ENCODE results near the gene ZDHHC9.

ZDHHC9 gene

DNA sequence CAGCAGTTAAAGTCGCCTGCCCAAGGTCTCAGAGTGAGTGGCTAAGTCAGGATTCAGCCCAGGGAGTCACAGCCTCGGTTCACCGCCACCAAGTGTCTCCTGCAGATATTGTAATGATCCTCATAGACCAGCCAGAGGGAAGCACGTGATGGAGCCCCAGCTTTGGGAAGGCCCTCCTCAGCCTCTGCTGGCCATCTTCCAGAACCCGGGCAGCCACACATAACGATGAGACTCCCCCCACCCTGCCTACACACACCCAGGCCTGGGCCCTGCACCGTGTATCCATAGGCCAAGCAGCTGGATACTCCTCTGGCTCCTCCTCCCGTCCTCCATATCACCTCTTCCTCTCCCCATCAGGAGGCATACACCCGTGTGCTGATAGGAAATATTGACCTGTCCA, 83.5 kb downstream of the ZDHHC9 start:
- no peak for DNase-seq

DNA sequence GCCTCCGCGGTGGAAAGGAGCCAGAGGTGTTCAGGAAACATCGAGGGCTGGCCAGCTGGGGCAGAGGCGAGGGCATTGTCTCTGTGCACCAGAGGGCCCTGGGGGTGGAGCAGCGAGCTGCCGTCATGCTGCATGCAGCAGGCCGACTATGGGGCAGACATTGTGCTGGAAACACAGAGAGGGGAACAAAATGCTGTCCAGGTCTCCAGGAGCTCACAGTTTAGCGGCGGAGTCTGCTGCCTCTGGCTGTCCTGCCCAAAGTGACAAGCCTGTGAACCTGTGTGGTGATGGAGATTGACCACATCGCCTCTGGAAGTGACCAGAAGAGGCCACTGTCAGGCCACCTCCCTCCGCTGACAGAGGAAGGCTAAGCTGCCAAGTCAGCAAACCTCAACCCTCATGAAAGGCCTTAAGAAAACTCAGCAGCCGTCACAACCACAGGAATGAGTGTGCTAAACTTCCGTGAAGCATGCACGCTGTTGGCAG, 84.1 kb downstream of the ZDHHC9 start:
- DNase-seq = no peak

DNA sequence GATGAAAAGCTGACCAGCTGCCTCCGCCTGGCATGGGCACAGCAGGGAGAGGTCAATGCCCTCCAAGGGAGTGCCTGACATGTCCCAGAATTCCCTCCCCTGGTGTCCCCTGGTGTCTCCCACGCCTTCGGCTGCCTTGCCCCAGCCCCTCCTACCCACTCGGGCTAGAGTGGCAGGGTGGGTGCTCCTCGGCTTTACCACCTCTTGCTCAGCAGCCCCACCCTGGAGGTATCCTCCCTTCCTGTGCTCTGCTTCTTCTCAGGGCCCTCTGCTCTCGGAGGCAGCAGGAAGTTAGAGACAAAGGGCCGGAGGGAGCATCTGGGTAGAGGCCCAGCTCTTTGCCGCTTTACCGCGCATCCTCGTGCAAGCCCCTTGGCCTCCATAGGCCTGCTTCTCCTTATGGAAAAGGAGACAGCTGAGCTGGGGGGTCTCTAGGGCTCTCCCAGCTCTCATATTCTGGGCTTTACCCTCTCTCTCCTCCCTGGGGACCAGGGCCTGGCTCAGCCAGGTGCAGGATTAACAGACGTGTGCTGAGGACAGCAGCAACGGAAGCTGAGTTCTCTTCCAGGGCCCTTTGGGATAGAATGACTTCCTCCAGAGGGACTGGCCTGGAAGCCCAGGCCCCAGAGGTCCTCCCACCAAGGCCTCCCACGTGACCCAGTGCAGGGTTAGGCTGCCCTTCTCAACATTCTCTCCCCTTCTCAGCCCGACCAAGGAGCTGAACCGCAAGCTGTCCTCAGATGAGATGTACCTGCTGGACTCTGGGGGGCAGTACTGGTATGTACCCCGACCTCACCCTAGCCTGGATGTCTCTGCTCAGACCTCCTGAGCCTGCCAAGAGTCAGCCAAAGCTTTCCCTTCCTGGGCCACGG, 87.7 kb downstream of the ZDHHC9 start:
- DNase-seq = no peak

DNA sequence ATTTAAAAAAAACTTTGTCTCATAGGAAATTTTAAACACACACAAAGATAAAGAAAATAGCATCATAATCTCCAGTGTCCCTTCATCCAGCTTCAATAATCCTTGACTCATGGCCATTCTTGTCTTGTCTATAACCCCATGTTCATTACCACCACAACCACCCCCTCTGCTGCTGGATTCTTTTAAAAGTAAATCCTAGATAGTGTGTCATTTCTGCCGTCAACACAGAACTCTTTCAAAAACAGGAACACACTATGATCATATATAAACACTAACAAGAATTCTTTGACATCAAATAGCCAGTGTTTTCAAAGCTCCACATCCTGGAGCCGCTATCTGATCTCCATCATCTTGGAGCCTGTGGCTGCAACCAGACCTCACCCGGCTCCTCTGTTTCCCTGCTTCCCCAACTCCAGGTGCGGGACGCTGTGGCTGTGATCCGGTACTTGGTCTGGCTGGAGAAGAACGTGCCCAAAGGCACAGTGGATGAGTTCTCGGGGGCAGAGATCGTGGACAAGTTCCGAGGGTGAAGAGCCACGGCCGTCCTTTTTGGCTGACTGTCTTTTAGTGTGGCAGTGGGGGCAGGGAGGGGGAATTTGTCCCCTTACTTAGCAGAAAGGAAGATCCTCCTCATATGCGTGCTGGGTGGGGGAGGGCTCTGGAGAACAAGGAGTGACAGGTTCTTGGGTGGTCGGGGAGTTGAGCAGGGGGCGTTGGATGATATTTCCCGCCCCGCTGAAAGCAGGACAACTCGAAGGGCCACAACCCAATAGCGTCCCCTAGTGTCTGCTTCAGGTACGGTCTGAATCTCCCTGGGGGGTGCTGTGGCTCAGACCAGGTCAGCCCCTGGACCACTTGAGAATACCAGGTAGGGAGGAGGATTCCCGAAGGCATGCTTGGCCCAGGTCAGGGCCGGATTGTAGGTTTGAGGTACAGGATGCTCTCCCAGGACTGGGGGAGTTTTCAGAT, 89.3 kb downstream of the ZDHHC9 start:
- DNase-seq = no peak
